GM18526 (cell line): Measurements from ENCODE around the gene HINT2.

ENCODE experiments used
- POLR2A ChIP-seq: IDR thresholded peaks from 3 replicates; pipeline ENCODE4 v1.6.1; 2011; ENCODE audit not compliant: insufficient read length; ENCODE audit errors: extremely low read depth

The HINT2 gene

DNA sequence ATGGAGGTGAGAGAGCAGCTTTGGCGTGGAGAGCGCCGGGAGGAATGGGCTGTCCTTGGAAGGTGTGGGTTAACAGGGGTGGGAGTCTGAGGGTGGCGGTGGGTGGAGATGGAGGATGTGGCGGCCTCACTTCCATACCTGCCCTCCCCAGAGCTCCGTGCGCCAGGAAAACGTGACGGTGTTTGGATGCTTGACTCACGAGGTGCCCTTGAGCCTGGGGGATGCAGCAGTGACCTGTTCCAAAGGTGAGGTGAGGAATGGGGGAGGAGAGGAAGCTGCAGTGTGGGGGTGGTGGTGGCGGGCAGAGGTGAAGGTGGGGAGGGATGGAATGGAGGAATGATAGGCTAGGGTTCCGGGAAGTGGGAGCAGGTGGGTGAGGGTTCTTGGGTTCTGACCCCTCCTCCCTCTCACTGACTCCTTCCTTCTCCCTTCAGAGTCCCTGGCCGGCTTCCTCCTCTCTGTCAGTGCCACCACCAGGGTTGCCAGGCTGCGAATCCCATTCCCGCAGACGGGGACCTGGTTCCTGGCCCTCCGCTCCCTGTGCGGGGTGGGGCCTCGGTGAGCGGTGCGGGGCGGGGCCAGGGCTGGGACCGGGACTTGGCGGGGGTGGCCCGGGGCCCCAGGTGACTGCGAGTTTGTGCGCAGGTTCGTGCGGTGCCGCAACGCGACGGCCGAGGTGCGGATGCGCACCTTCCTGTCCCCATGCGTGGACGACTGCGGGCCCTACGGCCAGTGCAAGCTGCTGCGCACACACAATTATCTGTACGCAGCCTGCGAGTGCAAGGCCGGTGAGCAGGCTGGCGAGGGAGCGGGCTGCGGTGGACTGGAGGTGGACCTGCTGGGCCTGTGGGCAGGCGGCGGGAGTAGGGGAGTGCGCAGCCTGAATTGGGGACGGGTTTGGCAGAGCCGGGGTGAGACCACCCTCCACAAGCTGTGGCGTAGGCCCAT lies 31.3 kb upstream of the HINT2 start:
- no peak for TF ChIP-seq POLR2A

DNA sequence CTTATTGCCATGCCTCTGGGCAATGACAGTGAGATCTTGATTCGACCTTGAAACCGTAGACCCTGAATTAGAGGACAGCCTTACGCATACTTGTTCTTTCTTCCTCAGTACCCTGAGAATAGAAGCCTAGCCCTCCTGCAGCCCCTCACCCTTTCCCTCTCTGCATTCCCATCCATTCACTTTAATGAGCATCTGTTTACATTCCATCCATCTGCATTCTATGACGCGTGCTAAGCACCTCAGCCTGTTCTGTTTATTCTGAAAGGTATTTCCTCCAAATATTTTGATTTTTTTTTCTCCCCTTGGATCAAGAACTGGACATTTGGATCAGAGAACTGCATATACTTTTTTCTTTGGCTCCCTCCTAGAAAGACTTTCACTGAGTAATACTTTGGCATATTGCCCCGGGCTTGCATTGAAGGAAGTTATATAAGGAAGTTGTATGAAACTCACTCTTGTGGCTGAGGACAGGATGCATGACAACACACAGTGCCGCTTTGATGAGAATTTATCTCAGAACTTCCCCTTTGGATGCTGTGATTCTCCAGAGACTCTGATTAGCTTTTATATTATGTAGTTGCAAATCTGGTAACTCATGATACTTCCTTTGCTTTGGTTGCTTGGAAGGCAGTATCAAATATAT lies 29.9 kb upstream of the HINT2 start:
- no peak for TF ChIP-seq POLR2A

DNA sequence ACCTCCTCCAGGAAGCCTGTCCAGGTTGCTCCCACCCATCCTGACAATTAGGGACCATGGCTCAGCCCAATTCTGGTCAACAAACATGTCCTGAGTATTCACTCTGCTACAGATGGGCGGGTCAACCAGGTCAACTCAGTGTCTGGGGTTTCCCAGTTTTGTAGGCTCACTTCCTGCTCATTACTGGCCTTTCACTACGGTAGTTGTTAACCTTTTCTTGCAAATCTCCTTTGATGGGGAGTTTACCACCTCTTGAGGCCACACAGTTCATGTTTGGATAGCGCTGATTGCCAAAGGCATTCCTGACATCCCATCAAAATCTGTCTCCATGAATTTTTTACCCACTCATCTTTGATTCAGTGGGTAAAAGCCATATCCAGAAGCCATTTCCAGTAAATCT lies 28.0 kb upstream of the HINT2 start:
- no peak for TF ChIP-seq POLR2A

DNA sequence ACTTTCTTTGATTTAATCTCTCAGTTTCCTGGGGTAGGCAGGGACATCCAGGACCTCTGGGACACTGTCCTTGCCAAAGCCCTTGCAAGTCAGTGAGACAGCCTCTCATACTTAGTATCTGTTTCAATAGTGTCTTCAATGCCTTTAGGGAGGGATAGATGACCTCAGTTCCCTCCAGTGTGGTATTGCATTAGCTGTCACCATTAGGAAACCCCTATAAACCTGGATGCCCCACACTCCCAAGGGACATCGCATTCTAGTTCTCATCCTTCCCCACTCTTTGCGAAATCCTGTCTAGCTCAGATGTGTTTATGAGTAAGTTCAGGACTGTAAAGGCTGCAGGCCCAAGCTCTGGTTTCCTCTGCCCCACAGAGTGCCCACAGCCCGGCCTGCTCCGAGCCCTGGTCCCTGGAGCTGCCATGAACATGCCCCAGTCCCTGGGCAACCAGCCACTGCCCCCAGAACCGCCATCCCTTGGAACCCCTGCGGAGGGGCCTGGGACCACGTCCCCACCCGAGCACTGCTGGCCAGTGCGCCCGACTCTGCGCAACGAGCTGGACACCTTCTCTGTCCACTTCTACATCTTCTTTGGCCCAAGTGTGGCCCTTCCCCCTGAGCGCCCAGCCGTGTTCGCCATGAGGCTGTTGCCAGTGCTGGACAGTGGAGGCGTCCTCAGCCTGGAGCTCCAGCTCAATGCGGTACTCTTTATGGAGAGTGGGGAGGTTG lies 27.3 kb upstream of the HINT2 start:
- TF ChIP-seq POLR2A = no peak

DNA sequence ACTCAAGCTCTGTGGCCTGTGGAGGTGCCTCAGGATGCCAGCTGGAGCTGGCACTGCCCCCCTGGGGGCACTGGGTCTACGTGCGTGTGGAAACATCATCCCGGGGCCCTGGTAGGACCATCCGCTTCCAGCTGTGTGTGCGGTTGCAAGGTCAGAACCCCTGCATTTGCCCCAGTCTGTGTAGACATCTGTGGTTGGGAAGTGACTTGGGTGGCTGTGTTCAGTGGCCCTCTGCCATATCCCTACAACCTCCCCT lies 26.7 kb upstream of the HINT2 start:
- no peak for TF ChIP-seq POLR2A

DNA sequence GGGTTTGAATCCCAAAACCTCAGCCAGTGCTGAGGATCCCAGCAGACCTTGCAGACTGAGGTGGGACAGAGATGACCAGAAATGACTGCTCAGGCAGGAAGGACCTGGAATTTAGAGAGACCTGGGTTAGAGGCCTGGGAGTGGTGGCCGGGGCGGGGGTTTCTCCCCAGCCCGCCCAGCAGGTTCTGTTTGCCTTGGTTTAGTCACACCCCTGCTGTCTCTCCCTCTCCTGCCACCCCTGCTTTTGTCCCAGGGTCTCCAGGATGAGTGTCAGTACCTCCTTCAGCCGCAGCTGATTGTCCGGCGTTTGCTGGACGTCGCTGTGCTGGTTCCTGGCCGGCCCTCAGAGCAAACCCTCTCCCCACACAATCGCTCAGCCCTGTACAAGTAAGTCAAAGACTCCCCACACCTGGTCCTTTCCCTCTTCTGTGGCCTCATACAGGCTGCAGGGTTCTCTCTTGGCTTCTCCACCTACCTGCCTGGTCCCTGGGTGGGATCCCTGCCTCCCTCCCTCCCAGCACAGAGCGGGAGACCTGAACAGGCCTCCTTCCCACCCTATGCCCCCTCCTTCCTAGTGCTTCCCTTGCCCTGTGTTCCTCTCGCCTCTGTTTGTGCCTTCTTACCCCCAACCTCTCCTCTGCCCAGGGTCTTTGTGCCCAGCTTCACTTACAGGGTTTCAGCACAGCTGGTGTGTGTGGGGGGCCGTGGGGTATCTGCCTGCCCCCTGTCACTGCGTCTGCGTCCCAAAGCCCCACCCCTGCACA lies 26.2 kb upstream of the HINT2 start:
- no peak for TF ChIP-seq POLR2A

DNA sequence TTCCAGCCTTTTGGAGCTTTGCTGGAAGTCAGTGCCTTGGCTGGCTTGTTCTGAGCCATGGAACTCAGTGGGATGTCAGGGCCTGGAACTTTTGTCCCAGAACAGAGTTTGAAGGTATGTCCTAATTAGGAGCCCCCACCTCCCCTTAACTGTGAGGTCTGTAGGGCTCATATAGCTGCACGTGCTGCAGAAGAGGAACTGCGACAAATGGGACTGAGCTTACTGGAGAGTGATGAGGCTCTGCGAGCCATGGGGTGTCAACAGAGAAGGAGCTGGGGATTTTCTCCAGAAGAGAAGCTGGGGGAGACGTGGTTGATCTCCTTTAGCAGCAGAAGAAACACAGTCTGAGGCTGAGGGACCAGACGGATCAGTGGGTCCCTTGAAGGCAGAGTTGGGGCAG lies 25.1 kb upstream of the HINT2 start:
- TF ChIP-seq POLR2A = no peak

DNA sequence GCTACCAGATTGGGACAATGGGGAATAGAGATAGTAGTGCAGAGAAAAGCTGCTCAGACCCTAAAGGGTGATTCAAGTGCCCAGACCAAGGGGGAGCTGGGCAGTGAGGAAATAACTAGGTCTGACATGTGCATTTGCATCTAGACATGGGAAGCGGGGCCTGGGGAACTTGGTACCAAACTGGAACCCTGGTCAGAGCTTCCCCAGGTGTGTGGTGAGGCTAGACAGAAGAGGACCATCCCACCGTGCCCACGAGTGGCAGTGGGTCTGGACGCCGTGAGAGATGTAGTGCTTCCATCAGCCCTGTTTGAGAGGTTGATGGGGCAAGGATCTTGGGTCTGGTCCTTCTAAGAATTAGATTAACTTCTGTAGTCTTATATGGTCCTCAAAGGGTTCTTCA lies 21.8 kb upstream of the HINT2 start:
- TF ChIP-seq POLR2A = no peak

DNA sequence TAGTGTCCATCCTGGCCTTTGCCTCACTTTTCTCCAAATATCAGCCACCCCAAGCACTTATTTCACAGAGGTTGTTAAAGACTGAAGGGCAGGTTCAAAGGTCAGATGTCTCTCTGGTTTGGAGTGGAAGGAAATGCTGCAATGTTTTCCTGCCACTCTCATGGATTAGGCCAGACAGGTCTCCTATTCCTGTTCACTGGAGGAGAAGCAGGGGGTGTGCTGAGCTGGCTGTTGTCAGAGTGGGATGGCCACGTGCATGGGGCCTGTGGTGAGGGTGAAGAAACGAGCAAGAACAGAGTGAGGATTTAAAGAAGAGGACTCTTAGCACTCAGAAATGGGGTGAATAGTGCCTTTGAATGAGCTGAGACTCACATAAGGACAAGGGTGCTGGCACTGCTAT lies 20.9 kb upstream of the HINT2 start:
- TF ChIP-seq POLR2A = no peak

DNA sequence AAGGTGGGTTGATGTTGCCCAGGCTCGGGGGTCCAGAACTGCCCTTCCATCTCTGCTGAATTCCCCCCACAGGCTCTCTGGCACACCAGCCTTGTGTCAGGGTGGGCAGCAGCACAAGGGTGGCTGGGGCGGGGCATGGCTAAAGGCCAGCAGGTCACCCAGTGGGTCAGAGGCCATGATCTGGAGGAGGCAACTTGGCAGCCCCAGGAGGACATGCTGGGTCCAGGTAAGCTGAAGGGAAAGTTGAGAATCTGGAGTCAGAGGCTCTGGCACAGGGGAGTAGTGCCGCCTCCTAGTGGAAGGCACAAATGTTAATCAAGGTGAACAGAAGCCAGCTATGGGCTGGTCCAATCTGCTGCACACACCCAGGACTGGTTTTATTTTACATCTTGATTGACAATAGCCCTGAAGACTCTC lies 20.4 kb upstream of the HINT2 start:
- no peak for TF ChIP-seq POLR2A

DNA sequence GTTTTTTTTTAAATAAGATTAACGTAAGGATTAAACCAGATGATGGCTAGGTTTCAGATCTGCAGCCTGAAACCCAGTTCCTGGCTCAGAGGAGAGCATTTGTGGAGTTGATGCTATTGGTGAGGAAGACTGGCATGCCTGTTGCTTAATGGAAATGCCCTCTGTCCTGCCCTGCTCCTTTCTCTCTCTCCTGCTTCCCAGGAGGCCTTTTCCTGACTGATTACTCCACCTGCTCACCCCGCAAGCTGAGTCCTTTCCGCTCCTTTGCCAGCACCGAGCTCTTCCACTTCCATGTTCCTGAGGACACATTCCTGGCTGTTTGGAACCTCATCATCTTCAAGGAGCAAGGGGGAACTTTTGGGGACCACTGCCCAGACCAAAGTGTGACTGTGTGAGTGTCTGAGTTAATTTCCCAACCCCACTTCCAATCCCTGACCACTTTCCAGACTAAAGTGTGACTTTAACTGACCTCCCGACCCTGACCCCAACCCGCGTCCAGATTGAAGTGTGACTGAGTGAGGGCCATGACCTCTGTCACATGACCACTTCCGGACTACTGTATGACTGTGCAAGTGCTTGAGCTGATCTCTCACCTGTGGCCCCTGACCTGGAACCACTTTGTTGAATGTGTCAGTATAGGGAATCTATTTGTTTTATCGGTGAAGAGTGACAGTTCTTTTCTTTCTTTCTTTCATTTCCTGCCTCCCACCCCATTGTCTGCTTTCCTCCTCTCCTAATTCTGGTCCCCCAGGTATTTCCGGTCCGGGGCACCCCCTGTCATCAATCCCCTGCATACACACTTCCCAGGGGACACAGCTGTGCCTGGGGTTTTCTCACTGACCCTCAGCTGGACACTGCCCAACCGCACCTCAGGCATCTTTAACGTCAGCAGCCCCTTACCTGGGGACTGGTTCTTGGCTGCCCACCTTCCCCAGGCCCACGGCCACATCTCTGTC lies 19.7 kb upstream of the HINT2 start:
- no peak for TF ChIP-seq POLR2A

DNA sequence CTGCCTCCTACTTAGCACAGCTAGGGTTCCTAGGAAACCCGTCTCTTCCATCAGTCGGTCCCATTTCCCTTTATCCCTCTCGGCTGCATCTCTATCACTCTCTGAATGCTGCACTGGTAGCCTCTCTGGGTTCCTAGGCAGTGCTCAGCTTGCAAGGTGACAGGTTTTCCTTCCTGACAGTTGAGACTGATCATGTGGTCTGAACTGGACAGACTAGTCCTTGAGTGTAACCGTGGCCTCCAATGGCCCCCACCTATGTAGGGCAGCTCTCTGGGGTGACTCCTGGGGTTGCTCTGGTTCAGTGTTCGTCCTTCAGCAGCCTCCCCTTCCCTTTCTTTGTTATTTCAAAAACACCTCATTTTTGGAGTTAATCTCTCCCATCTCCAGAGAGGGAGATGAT lies 18.0 kb upstream of the HINT2 start:
- no peak for TF ChIP-seq POLR2A

DNA sequence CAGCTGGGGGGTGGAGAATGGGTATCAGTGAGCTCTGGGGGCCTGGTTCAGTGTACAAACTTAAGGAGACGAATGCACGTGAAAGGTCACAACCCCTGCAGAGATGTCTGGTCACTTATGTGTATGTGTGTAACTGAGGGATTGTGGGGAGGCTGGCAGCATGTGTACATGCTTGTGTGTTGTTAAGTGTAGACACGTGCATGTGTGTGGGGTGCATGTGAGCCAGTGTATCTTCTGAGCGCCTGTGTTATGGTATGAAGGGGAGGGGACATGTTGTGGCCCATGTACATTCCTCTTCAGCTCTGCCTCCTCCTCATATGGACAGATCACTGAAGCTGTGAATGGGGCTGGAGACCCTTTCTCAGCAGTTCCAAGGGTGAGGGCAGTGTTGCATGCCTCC lies 16.2 kb upstream of the HINT2 start:
- no peak for TF ChIP-seq POLR2A

DNA sequence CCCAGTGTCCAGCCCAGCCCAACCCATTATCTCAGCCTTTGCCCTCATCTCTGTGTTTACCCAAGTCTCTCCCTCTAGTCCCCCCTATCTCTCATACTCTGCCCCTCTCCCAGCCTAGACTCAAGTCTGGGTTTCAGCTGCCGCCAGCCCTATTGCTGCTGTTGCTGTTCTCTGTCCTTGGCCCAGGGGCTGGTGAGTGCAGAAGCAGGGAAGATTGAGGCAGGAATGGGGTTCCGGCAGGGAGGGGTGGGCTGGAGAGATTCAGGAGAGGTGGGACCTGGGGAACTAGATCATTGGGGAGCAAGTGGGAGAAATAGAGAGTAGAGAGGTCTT lies 14.9 kb upstream of the HINT2 start:
- no peak for TF ChIP-seq POLR2A

DNA sequence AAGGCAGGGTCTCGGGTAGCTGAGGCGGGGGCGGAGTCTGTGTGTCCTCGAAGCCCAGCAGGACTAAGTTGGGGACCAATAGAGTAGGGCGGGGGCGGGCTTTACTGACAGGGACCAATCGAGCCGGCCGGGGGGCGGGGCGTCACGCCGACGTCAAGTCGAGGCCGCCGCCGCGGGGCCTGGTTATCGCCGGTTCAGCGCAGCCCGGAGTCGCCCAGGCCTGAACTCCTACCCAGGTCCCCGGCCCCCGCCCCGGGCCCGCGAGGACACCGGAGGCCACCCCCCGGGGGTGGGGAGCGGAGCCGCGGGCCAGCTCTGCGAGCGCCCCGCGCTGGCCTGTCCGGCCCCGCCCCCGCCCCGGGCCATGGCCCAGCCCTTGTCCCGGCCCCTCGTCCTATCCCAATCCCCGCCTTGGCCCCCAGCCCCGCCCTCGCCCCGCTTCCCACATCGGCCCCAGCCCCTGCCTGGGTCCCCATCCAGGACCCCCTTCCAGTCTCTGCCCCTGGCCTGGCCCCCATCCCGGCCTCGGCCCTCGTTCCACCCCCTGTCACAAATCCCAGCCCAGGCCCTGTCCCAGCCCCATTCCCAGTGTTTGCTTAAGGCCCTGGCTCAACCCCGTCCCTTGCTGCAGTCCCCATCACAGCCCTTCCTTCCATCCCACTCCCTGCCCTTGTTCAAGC lies 14.4 kb upstream of the HINT2 start, which contains the start of gene TMEM8B:
TMEM8B (plus strand) TSS at position 145 of the 680 bp plus-strand sequence; CDS start at position 365, 220 bp downstream.
- TF ChIP-seq POLR2A = peak; percentile 41
